SK-N-SH treated with all-trans-retinoic acid at 6 μM for 48 hours (cell line): ENCODE measurements around the gene DVL1.

Experiments used
- ATAC-seq: fragments of 200-7000 bp; cut with Tn5 transposase; 3 replicates; pipeline ENCODE4 v1.9.1; 2020; ENCODE audit warnings: mild to moderate bottlenecking, moderate library complexity
- ARNTL ChIP-seq: fragments of 450-650 bp; formaldehyde crosslinking; IDR thresholded peaks from 2 replicates; pipeline ENCODE4 v1.5.0; 2020; ENCODE audit warnings: low read depth, mild to moderate bottlenecking, moderate library complexity, borderline replicate concordance
- BACH2 ChIP-seq: fragments of 250-450 bp; sonication (Bioruptor Pico); IDR thresholded peaks from 2 replicates; pipeline ENCODE4 v1.9.0; 2021; ENCODE audit warnings: mild to moderate bottlenecking, borderline replicate concordance
- CSDC2 ChIP-seq: fragments of 250-450 bp; sonication (Bioruptor Pico); IDR thresholded peaks from 2 replicates; pipeline ENCODE4 v1.5.0; 2020; ENCODE audit warnings: mild to moderate bottlenecking, moderate library complexity
- ESRRG ChIP-seq: fragments of 250-450 bp; sonication (Bioruptor Pico); IDR thresholded peaks from 2 replicates; pipeline ENCODE4 v1.6.1; 2021; ENCODE audit warnings: mild to moderate bottlenecking
- GLIS3 ChIP-seq: fragments of 250-450 bp; sonication (Bioruptor Pico); IDR thresholded peaks from 2 replicates; pipeline ENCODE4 v1.5.0; 2020; ENCODE audit warnings: mild to moderate bottlenecking, moderate library complexity
- ISL1 ChIP-seq: fragments of 250-450 bp; sonication (Bioruptor Pico); IDR thresholded peaks from 2 replicates; pipeline ENCODE4 v2.1.2; 2022; ENCODE audit warnings: mild to moderate bottlenecking, moderate library complexity
- OSR1 ChIP-seq: fragments of 250-450 bp; sonication (Bioruptor Pico); IDR thresholded peaks from 2 replicates; pipeline ENCODE4 v1.8.0; 2022; ENCODE audit warnings: moderate library complexity, mild to moderate bottlenecking, inconsistent platforms
- PPARA ChIP-seq: fragments of 250-450 bp; sonication (Bioruptor Pico); IDR thresholded peaks from 2 replicates; pipeline ENCODE4 v1.5.0; 2020; ENCODE audit warnings: mild to moderate bottlenecking, borderline replicate concordance
- SNAI2 ChIP-seq: fragments of 250-450 bp; sonication (Bioruptor Pico); IDR thresholded peaks from 2 replicates; pipeline ENCODE4 v1.5.0; 2020; ENCODE audit warnings: mild to moderate bottlenecking, moderate library complexity
- TCF4 ChIP-seq: fragments of 250-450 bp; sonication (Bioruptor Pico); IDR thresholded peaks from 2 replicates; pipeline ENCODE4 v1.8.0; 2021; ENCODE audit warnings: mild to moderate bottlenecking, moderate library complexity, borderline replicate concordance
- ZC3H10 ChIP-seq: fragments of 250-450 bp; sonication (Bioruptor Pico); IDR thresholded peaks from 2 replicates; pipeline ENCODE4 v1.5.1; 2021; ENCODE audit warnings: mild to moderate bottlenecking, moderate library complexity
- ZFP3 ChIP-seq: fragments of 250-450 bp; sonication (Bioruptor Pico); IDR thresholded peaks from 2 replicates; pipeline ENCODE4 v1.5.0; 2020; ENCODE audit warnings: mild to moderate bottlenecking, moderate library complexity
- ZFP30 ChIP-seq: fragments of 450-650 bp; formaldehyde crosslinking; IDR thresholded peaks from 2 replicates; pipeline ENCODE4 v1.5.0; 2022; ENCODE audit warnings: mild to moderate bottlenecking, moderate library complexity
- ZNF565 ChIP-seq: fragments of 450-650 bp; formaldehyde crosslinking; conservative IDR thresholded peaks from 2 replicates; pipeline ENCODE4 v1.5.0; 2020; ENCODE audit warnings: low read depth, mild to moderate bottlenecking, moderate library complexity
- ZNF70 ChIP-seq: fragments of 450-650 bp; formaldehyde crosslinking; IDR thresholded peaks from 2 replicates; pipeline ENCODE4 v1.5.0; 2020; ENCODE audit warnings: mild to moderate bottlenecking, moderate library complexity
- ZNF8 ChIP-seq: fragments of 450-650 bp; formaldehyde crosslinking; IDR thresholded peaks from 2 replicates; pipeline ENCODE4 v1.5.0; 2020; ENCODE audit warnings: mild to moderate bottlenecking, moderate library complexity
- TF ChIP-seq, protein P1 (sequence below): fragments of 250-450 bp; sonication (Bioruptor Pico); IDR thresholded peaks from 2 replicates; pipeline ENCODE4 v1.5.1; 2020; ENCODE audit warnings: low read depth, mild to moderate bottlenecking, moderate library complexity
- TF ChIP-seq, protein P2 (sequence below): fragments of 250-450 bp; sonication (Bioruptor Pico); IDR thresholded peaks from 2 replicates; pipeline ENCODE4 v1.8.0; 2020; ENCODE audit warnings: mild to moderate bottlenecking, moderate library complexity, borderline replicate concordance
- TF ChIP-seq, protein P3 (sequence below): fragments of 250-450 bp; sonication (Bioruptor Pico); IDR thresholded peaks from 2 replicates; pipeline ENCODE4 v1.8.0; 2021; ENCODE audit warnings: low read depth, mild to moderate bottlenecking, moderate library complexity, borderline replicate concordance
- TF ChIP-seq, protein P4 (sequence below): fragments of 250-450 bp; sonication (Bioruptor Pico); IDR thresholded peaks from 2 replicates; pipeline ENCODE4 v1.5.1; 2021; ENCODE audit warnings: mild to moderate bottlenecking, moderate library complexity

Gene DVL1

DNA sequence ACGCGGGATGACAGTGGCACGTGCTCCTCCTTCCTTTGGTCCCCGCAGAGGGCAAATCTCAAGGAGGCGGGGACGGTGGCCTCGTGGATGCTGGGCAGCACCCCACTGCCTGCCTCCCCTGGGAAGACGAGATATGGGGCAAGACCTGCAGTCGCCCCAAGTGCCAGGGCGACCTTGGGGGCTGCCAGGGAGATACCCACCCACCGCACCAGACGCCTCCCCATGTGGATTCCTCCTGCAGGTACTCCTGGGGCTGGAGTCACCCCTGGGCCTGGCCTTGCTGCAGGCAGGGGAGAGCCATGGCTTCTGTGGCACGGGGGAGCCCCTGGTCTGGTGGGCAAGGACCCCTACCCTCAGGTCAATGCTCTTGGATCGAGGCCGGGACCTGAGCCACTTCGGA, 31.6 kb upstream of the DVL1 start:
- ATAC-seq, result no peak
- TF ChIP-seq CSDC2 (no peak), ARNTL (CRISPR knock-in tag) (no peak), ZNF8 (no peak), SNAI2 (CRISPR knock-in tag) (no peak), ZNF70 (no peak), OSR1 (CRISPR knock-in tag) (no peak), ESRRG (CRISPR knock-in tag) (no peak), TCF4 (CRISPR knock-in tag) (no peak), ISL1 (CRISPR knock-in tag) (no peak), BACH2 (no peak), PPARA (CRISPR knock-in tag) (no peak), ZC3H10 (no peak), ZFP3 (CRISPR knock-in tag) (no peak)
- TF ChIP-seq, protein P1, sequence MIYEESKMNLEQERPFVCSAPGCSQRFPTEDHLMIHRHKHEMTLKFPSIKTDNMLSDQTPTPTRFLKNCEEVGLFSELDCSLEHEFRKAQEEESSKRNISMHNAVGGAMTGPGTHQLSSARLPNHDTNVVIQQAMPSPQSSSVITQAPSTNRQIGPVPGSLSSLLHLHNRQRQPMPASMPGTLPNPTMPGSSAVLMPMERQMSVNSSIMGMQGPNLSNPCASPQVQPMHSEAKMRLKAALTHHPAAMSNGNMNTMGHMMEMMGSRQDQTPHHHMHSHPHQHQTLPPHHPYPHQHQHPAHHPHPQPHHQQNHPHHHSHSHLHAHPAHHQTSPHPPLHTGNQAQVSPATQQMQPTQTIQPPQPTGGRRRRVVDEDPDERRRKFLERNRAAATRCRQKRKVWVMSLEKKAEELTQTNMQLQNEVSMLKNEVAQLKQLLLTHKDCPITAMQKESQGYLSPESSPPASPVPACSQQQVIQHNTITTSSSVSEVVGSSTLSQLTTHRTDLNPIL (CRISPR knock-in tag), result no peak
- TF ChIP-seq, protein P2, sequence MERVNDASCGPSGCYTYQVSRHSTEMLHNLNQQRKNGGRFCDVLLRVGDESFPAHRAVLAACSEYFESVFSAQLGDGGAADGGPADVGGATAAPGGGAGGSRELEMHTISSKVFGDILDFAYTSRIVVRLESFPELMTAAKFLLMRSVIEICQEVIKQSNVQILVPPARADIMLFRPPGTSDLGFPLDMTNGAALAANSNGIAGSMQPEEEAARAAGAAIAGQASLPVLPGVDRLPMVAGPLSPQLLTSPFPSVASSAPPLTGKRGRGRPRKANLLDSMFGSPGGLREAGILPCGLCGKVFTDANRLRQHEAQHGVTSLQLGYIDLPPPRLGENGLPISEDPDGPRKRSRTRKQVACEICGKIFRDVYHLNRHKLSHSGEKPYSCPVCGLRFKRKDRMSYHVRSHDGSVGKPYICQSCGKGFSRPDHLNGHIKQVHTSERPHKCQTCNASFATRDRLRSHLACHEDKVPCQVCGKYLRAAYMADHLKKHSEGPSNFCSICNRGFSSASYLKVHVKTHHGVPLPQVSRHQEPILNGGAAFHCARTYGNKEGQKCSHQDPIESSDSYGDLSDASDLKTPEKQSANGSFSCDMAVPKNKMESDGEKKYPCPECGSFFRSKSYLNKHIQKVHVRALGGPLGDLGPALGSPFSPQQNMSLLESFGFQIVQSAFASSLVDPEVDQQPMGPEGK (CRISPR knock-in tag), result no peak
- TF ChIP-seq, protein P3, sequence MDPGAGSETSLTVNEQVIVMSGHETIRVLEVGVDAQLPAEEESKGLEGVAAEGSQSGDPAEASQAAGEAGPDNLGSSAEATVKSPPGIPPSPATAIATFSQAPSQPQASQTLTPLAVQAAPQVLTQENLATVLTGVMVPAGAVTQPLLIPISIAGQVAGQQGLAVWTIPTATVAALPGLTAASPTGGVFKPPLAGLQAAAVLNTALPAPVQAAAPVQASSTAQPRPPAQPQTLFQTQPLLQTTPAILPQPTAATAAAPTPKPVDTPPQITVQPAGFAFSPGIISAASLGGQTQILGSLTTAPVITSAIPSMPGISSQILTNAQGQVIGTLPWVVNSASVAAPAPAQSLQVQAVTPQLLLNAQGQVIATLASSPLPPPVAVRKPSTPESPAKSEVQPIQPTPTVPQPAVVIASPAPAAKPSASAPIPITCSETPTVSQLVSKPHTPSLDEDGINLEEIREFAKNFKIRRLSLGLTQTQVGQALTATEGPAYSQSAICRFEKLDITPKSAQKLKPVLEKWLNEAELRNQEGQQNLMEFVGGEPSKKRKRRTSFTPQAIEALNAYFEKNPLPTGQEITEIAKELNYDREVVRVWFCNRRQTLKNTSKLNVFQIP (CRISPR knock-in tag), result no peak
- TF ChIP-seq, protein P4, sequence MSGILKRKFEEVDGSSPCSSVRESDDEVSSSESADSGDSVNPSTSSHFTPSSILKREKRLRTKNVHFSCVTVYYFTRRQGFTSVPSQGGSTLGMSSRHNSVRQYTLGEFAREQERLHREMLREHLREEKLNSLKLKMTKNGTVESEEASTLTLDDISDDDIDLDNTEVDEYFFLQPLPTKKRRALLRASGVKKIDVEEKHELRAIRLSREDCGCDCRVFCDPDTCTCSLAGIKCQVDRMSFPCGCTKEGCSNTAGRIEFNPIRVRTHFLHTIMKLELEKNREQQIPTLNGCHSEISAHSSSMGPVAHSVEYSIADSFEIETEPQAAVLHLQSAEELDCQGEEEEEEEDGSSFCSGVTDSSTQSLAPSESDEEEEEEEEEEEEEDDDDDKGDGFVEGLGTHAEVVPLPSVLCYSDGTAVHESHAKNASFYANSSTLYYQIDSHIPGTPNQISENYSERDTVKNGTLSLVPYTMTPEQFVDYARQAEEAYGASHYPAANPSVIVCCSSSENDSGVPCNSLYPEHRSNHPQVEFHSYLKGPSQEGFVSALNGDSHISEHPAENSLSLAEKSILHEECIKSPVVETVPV, result no peak

DNA sequence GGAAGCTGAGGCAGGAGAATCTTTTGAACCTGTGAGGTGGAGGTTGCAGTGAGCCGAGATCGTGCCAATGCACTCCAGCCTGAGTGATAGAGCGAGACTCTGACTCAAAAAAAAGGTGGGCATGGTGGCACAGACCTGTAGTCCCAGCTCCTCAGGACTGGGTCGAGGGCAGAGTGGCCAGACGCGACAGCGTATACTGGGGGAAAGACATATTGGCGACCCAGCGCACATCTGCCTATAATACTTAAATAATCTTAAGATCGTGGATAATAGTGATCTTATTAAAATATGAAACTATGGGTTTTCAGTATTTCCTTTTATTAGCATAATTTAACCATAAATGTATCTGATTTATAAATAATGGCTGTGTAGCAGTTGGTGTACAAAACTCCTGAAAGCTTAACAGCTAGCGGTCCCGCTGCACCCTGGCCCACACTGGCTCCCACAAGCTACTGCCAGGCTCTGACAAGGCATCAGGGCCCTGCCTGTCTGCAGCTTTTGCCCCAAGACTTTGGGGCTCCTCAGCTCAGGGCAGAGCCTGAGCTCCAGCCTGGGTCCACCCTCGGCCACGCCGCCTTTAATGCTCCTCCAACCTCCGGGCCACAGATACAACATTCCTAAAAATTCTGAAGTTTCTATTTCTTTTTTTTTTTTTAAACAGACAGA, 28.5 kb upstream of the DVL1 start:
- TF ChIP-seq ARNTL (CRISPR knock-in tag) (no peak), ZNF565 (CRISPR knock-in tag) (no peak), ISL1 (CRISPR knock-in tag) (no peak), ZFP30 (CRISPR knock-in tag) (no peak), BACH2 (no peak), TCF4 (CRISPR knock-in tag) (no peak), CSDC2 (no peak), ZNF70 (no peak), PPARA (CRISPR knock-in tag) (no peak), GLIS3 (no peak)
- TF ChIP-seq, protein P3 (CRISPR knock-in tag), result no peak
- TF ChIP-seq, protein P2 (CRISPR knock-in tag), result no peak
- TF ChIP-seq, protein P1 (CRISPR knock-in tag), result no peak
- no peak for ATAC-seq
